Fibroblast of skin of back (primary cell): ENCODE data around the gene GALNT13.

Experiments
- DNase-seq: peaks from one replicate; pipeline ENCODE4 v3.0.0-alpha.2; 2013

Gene GALNT13

GRCh38 chr2:153946036-153946435 lies 74.3 kb downstream of the GALNT13 start:
- no peak for DNase-seq

- DNase-seq: no peak
These were observed 82.0 kb downstream of the GALNT13 start for GRCh38 chr2:153953761-153954160.

GRCh38 chr2:153963256-153963655 lies 91.5 kb downstream of the GALNT13 start:
- DNase-seq: no peak

- DNase-seq: no peak
These were observed 95.7 kb downstream of the GALNT13 start for GRCh38 chr2:153967248-153967973.

GRCh38 chr2:153971250-153971649 lies 99.5 kb downstream of the GALNT13 start:
- DNase-seq: no peak

- no peak for DNase-seq
These were observed 100.1 kb downstream of the GALNT13 start for GRCh38 chr2:153971855-153972254.

- no peak for DNase-seq
These were observed 100.7 kb downstream of the GALNT13 start for GRCh38 chr2:153972412-153972811.

GRCh38 chr2:153986488-153987229 lies 114.9 kb downstream of the GALNT13 start:
- no peak for DNase-seq

- DNase-seq: no peak
These were observed 119.0 kb downstream of the GALNT13 start for GRCh38 chr2:153990771-153991170.

GRCh38 chr2:154013514-154013913 lies 141.8 kb downstream of the GALNT13 start:
- no peak for DNase-seq

GRCh38 chr2:154015233-154015632 lies 143.5 kb downstream of the GALNT13 start:
- no peak for DNase-seq

- DNase-seq: no peak
These were observed 157.8 kb downstream of the GALNT13 start for GRCh38 chr2:154029504-154029903.

- DNase-seq: no peak
These were observed 160.5 kb downstream of the GALNT13 start for GRCh38 chr2:154032220-154032619.

GRCh38 chr2:154046493-154046892 lies 174.8 kb downstream of the GALNT13 start:
- no peak for DNase-seq

- no peak for DNase-seq
These were observed 177.2 kb downstream of the GALNT13 start for GRCh38 chr2:154048905-154049304.

- no peak for DNase-seq
These were observed 177.8 kb downstream of the GALNT13 start for GRCh38 chr2:154049561-154049960.

- no peak for DNase-seq
These were observed 195.4 kb downstream of the GALNT13 start for GRCh38 chr2:154067124-154067523.

GRCh38 chr2:154078926-154079325 lies 207.2 kb downstream of the GALNT13 start:
- no peak for DNase-seq

- DNase-seq: no peak
These were observed 220.8 kb downstream of the GALNT13 start for GRCh38 chr2:154092571-154092970.

GRCh38 chr2:154093856-154094255 lies 222.1 kb downstream of the GALNT13 start:
- no peak for DNase-seq

- DNase-seq: no peak
These were observed 226.2 kb downstream of the GALNT13 start for GRCh38 chr2:154097833-154098398.

- no peak for DNase-seq
These were observed 249.0 kb downstream of the GALNT13 start for GRCh38 chr2:154120706-154121105.

GRCh38 chr2:154125891-154126290 lies 254.2 kb downstream of the GALNT13 start:
- no peak for DNase-seq

- DNase-seq: no peak
These were observed 259.1 kb downstream of the GALNT13 start for GRCh38 chr2:154130821-154131220.
